Keratinocyte (primary cell): ENCODE measurements around the gene GUCY1A1.

ENCODE experiments used
- EZH2 ChIP-seq: IDR thresholded peaks from one replicate; pipeline ENCODE4 v1.6.1; 2012; ENCODE audit warnings: inconsistent platforms, mild to moderate bottlenecking, low read length, moderate library complexity
- TF ChIP-seq, protein P1 (sequence below), 3 experiments: IDR thresholded peaks in 1 of 3; conservative IDR thresholded peaks in 1 of 3; optimal IDR thresholded peaks in 1 of 3; 2 replicates in 2 of 3; 3 replicates in 1 of 3; pipeline versions ENCODE3 to v1.5.1; 2011; ENCODE audit warnings: low read length in 3 of 3, mild to moderate bottlenecking in 3 of 3, moderate library complexity in 2 of 3, control low read depth in 1 of 3, inconsistent platforms in 1 of 3; ENCODE audit not compliant: insufficient read depth in 2 of 3; ENCODE audit errors: extremely low read depth in 1 of 3

DNA sequence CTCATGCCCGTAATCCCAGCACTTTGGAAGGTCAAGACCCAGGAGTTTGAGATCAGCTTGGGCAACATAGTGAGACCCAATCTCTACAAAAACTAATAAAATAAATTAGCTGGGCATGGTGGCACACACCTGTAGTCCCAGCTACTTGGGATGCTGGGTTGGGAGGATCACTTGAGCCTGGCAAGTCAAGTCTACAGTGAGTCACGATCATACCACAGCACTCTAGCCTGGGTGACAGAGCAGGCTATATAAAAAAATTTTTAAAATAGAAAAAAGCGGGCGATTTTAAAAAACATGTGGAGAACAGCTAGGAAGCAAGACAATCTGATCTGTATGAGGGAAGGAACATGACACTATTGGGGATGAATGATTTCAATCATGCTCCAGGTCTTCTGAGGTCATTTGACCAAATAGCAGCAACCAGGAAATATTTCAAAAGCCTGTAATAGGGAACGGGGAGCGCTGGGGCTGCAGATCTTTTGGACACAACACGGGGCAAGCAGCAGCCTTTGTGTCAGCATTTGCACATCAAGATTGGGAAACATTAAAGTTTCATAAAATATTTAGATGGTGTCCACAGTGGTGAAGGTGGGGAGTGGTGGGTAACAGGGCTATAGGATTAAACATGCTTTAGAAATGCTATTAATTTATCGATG is 48.3 kb upstream of the GUCY1A1 start:
- TF ChIP-seq, protein P1, sequence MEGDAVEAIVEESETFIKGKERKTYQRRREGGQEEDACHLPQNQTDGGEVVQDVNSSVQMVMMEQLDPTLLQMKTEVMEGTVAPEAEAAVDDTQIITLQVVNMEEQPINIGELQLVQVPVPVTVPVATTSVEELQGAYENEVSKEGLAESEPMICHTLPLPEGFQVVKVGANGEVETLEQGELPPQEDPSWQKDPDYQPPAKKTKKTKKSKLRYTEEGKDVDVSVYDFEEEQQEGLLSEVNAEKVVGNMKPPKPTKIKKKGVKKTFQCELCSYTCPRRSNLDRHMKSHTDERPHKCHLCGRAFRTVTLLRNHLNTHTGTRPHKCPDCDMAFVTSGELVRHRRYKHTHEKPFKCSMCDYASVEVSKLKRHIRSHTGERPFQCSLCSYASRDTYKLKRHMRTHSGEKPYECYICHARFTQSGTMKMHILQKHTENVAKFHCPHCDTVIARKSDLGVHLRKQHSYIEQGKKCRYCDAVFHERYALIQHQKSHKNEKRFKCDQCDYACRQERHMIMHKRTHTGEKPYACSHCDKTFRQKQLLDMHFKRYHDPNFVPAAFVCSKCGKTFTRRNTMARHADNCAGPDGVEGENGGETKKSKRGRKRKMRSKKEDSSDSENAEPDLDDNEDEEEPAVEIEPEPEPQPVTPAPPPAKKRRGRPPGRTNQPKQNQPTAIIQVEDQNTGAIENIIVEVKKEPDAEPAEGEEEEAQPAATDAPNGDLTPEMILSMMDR (optimal IDR thresholded peaks at IDR 0.05 in 1 of 3, IDR thresholded peaks at IDR 0.05 in 1 of 3, conservative IDR thresholded peaks at IDR 0.05 in 1 of 3; ENCODE audit: extremely low read depth in 1 of 3, insufficient read depth in 2 of 3, low read length in 3 of 3): no peak
- TF ChIP-seq EZH2: no peak
